GM23248 (cell line): ENCODE measurements around the gene CFAP126.

Experiments
- EZH2 ChIP-seq: fragments of 200-600 bp; sonication (generic); IDR thresholded peaks from 2 replicates; pipeline ENCODE4 v1.6.1; 2018; ENCODE audit warnings: antibody characterized with exemption, mild to moderate bottlenecking; ENCODE audit not compliant: insufficient read depth, poor library complexity, severe bottlenecking
- EZH2phosphoT487 ChIP-seq: fragments of 200-600 bp; sonication (generic); IDR thresholded peaks from 2 replicates; pipeline ENCODE4 v1.6.1; 2018; ENCODE audit warnings: antibody characterized with exemption, moderate library complexity, mild to moderate bottlenecking, low read depth; ENCODE audit not compliant: insufficient read depth

DNA sequence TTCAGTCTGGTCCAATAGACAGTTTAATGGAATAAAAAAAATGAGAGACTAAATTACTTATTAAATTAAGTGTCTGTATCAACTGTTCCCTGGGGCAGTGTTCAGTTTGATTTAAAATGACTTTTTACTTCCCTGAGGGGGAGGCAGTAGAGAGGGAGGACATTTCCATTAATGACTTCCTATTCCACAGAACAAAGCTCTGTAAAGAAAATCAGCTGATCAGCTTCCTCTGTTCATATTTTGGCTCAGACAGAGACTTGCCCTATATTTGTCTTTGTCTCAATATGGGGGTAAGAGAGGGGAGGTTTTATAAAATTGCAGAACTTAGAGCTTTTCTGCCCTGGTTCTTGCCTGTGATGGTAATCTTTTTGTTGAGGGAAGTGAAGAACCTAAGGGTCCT is 8.4 kb downstream of the CFAP126 start:
- no peak for TF ChIP-seq EZH2
- TF ChIP-seq EZH2phosphoT487, result no peak
